SK-N-SH (cell line): ENCODE results near the gene AKAP12. TPM values are rescaled to one million over a fixed set of nuclear protein-coding genes. Genes with fewer than 3 reads are reported as not detected.
"Not testable (repeated sequence)": the region's sequence is repeated elsewhere in the genome, so short reads cannot be mapped to it uniquely, and the experiment has no call there.

ENCODE experiments used
- CTCF ChIA-PET: fragments of 300-600, 350-600 bp; formaldehyde crosslinking; extraction: SDS; loops from one replicate; lab custom pipeline; 2021; lab: Yijun Ruan, JAX
- POLR2A ChIA-PET: fragments of 350-600 bp; sonication (Branson Sonifier 250); formaldehyde crosslinking; extraction: SDS; loops from one replicate; lab custom pipeline; 2020; ENCODE audit warnings: antibody characterized with exemption, inconsistent platforms; lab: Yijun Ruan, JAX
- DNase-seq: peaks from one replicate; pipeline ENCODE4 v3.0.0; 2012
- H2AFZ ChIP-seq: fragments of 200-600 bp; sonication (generic); 2 replicates; pipeline ENCODE4 v1.8.1; 2016; ENCODE audit warnings: antibody characterized with exemption, mild to moderate bottlenecking, low read depth
- H3F3A ChIP-seq: fragments of 200-600 bp; sonication (generic); replicated peaks from 2 replicates; pipeline ENCODE3; 2016; ENCODE audit warnings: antibody characterized with exemption, mild to moderate bottlenecking; ENCODE audit not compliant: insufficient read depth
- H3K27ac ChIP-seq, 2 experiments: fragments of 200-500 bp in 1 of 2; fragments of 200-600 bp in 1 of 2; sonication (Bioruptor generic) in 1 of 2; sonication (generic), shearing (Covaris generic) in 1 of 2; 2 replicates each; pipeline versions ENCODE4 v1.5.1 to v1.6.1; 2014 to 2016; ENCODE audit warnings: low read depth in 2 of 2, inconsistent platforms in 1 of 2, low read length in 1 of 2, mild to moderate bottlenecking in 1 of 2, mixed read lengths in 1 of 2
- H3K27me3 ChIP-seq: fragments of 200-600 bp; sonication (generic), shearing (Covaris generic); 2 replicates; pipeline ENCODE4 v1.6.1; 2016; ENCODE audit warnings: mixed run types; ENCODE audit not compliant: insufficient read depth
- H3K36me3 ChIP-seq, 2 experiments: fragments of 200-500 bp in 1 of 2; fragments of 200-600 bp in 1 of 2; sonication (Bioruptor generic) in 1 of 2; sonication (generic) in 1 of 2; replicated peaks in 1 of 2; 2 replicates each; pipeline versions ENCODE3 to v1.5.1; 2014 to 2016; ENCODE audit warnings: low read length in 1 of 2, mild to moderate bottlenecking in 1 of 2; ENCODE audit not compliant: insufficient read depth in 2 of 2, control insufficient read depth in 1 of 2
- H3K4me1 ChIP-seq, 2 experiments: fragments of 200-500 bp in 1 of 2; fragments of 200-600 bp in 1 of 2; sonication (Bioruptor generic) in 1 of 2; sonication (generic), shearing (Covaris generic) in 1 of 2; 2 replicates each; pipeline versions ENCODE4 v1.5.1 to v1.6.1; 2014 to 2016; ENCODE audit warnings: low read depth in 1 of 2, low read length in 1 of 2, mixed run types in 1 of 2; ENCODE audit not compliant: insufficient read depth in 2 of 2, control insufficient read depth in 1 of 2
- H3K4me2 ChIP-seq: fragments of 200-600 bp; sonication (generic), shearing (Covaris generic); 2 replicates; pipeline ENCODE4 v1.6.1; 2017; ENCODE audit warnings: mixed run types
- H3K4me3 ChIP-seq, 2 experiments: fragments of 200-500 bp in 1 of 2; fragments of 200-600 bp in 1 of 2; sonication (Bioruptor generic) in 1 of 2; sonication (generic), shearing (Covaris generic) in 1 of 2; 2 replicates each; pipeline versions ENCODE4 v1.5.1 to v1.8.1; 2014 to 2016; ENCODE audit warnings: low read depth in 2 of 2, inconsistent platforms in 1 of 2, low read length in 1 of 2, mild to moderate bottlenecking in 1 of 2, mixed read lengths in 1 of 2, moderate library complexity in 1 of 2
- H3K79me2 ChIP-seq: fragments of 200-600 bp; sonication (generic); 2 replicates; pipeline ENCODE4 v1.8.1; 2017; ENCODE audit warnings: mild to moderate bottlenecking; ENCODE audit not compliant: insufficient read depth
- H3K9ac ChIP-seq: fragments of 200-600 bp; sonication (generic); 2 replicates; pipeline ENCODE4 v1.6.1; 2017; ENCODE audit warnings: mixed run types
- H3K9me2 ChIP-seq: fragments of 200-600 bp; sonication (generic); 2 replicates; pipeline ENCODE4 v1.6.1; 2017; ENCODE audit warnings: mixed run types
- H3K9me3 ChIP-seq: fragments of 200-600 bp; sonication (generic); 2 replicates; pipeline ENCODE4 v1.6.1; 2017; ENCODE audit warnings: mixed run types, mild to moderate bottlenecking, moderate library complexity
- H4K20me1 ChIP-seq: fragments of 200-600 bp; sonication (generic); 2 replicates; pipeline ENCODE4 v1.6.1; 2017; ENCODE audit warnings: mild to moderate bottlenecking, mixed run types; ENCODE audit not compliant: insufficient read depth
- CHD2 ChIP-seq: fragments of 150-350 bp; IDR thresholded peaks from 2 replicates; pipeline ENCODE4 v1.6.1; 2018; ENCODE audit warnings: low read length; ENCODE audit not compliant: partially characterized antibody
- EP300 ChIP-seq, 2 experiments: IDR thresholded peaks; 2 replicates each; pipeline versions ENCODE4 v1.4.0 to v1.6.1; 2012; ENCODE audit warnings: borderline replicate concordance in 1 of 2, low read depth in 1 of 2, low read length in 1 of 2
- JUND ChIP-seq: IDR thresholded peaks from 2 replicates; pipeline ENCODE4 v1.4.0; 2012
- PBX3 ChIP-seq: IDR thresholded peaks from 2 replicates; pipeline ENCODE4; 2012
- RCOR1 ChIP-seq: fragments of 150-350 bp; IDR thresholded peaks from 2 replicates; pipeline ENCODE4 v1.6.1; 2017; ENCODE audit warnings: antibody characterized with exemption, low read length
- TEAD4 ChIP-seq: IDR thresholded peaks from 2 replicates; pipeline ENCODE4 v1.4.0; 2012; ENCODE audit warnings: mild to moderate bottlenecking, borderline replicate concordance; ENCODE audit not compliant: insufficient read depth
- YY1 ChIP-seq: IDR thresholded peaks from 2 replicates; pipeline ENCODE4 v1.4.0; 2012; ENCODE audit warnings: low read depth, mild to moderate bottlenecking
- WGBS: methylation state at CpG from one replicate; pipeline ENCODE4 v1.1.6; 2017; ENCODE audit warnings: low lambda C conversion rate; 5-methylcytosine and 5-hydroxymethylcytosine counted together
- polyA plus RNA-seq, 3 experiments: library from polyadenylated mRNA; depleted of rRNA; stranded (reverse); fragments of >200 nt; gene quantifications; 2 replicates each; pipeline ENCODE4 v1.2.3, GENCODE V29; 2012

Gene AKAP12
- polyA plus RNA-seq, 1 of the 3 experiments (the other 2 are of a cell fraction): 46.5 TPM

GRCh38 chr6:151352410-151353396 is 112.9 kb downstream of the AKAP12 start:
- Histone ChIP-seq H3K27ac (no peak overlapping the region), H3K4me1 (no peaks in the 10 kb centered on the region), H3K27me3 (no peaks in the 10 kb centered on the region), H3K9me3 (no peaks in the 10 kb centered on the region), H2AFZ (no peak overlapping the region), H3K9me2 (no peaks in the 10 kb centered on the region), H3K4me2 (no peak overlapping the region), H3K4me3 (no peak overlapping the region), H3K36me3 (peaks cover 19 to 26% of the 10 kb centered on the region in 2 experiments), H4K20me1 (no peaks in the 10 kb centered on the region)
- DNase-seq: no peak
- POLR2A ChIA-PET: no interaction called here
- 92% methylated on average over 19 of the region's 19 CpGs for WGBS
- TF ChIP-seq JUND (no peak), EP300 (IDR thresholded peaks at IDR 0.05; ENCODE audit: borderline replicate concordance in 1 of 2, low read depth in 1 of 2, low read length in 1 of 2) (no peak), PBX3 (no peak), RCOR1 (no peak), CHD2 (no peak), TEAD4 (no peak)
- TF ChIP-seq, all 33 proteins: peak for 0
- Histone ChIP-seq H3F3A (peaks cover 7% of the 10 kb centered on the region), H3K9ac (no peak overlapping the region), H3K79me2 (peaks cover 6% of the 10 kb centered on the region; the same call in 1 of the 2 replicates)
- CTCF ChIA-PET: interaction anchor here (0.6 to 1.6 kb wide), 5 partner anchors 16 to 137 kb away, joined by 3 to 4 read pairs (median 3); no protein-coding TSS in a partner anchor

GRCh38 chr6:151353795-151354194 is 114.0 kb downstream of the AKAP12 start:
- H3K9me3 ChIP-seq: no peaks in the 10 kb centered on the region
- H3K27me3 ChIP-seq: no peaks in the 10 kb centered on the region
- no peaks in the 10 kb centered on the region for H4K20me1 ChIP-seq
- TF ChIP-seq YY1: no peak
- TF ChIP-seq EP300 (IDR thresholded peaks at IDR 0.05; ENCODE audit: borderline replicate concordance in 1 of 2, low read depth in 1 of 2, low read length in 1 of 2): no peak
- TF ChIP-seq, all 33 proteins: peak for 0
- no peaks in the 10 kb centered on the region for H3K4me1 ChIP-seq
- H2AFZ ChIP-seq: no peak overlapping the region
- H3K27ac ChIP-seq: no peak overlapping the region
- peaks cover 13% of the 10 kb centered on the region for H3F3A ChIP-seq
- H3K9ac ChIP-seq: no peak overlapping the region
- ChIA-PET POLR2A (no interaction called here), CTCF (interaction anchor here (0.6 to 1.6 kb wide), 5 partner anchors 18 to 462 kb away, joined by 3 to 4 read pairs (median 3); no protein-coding TSS in a partner anchor)
- peaks cover 22 to 24% of the 10 kb centered on the region in 2 experiments for H3K36me3 ChIP-seq
- H3K79me2 ChIP-seq: peaks cover 6% of the 10 kb centered on the region; the same call in 1 of the 2 replicates
- H3K4me3 ChIP-seq: no peak overlapping the region
- WGBS: 94% methylated on average over 10 of the region's 10 CpGs
- H3K4me2 ChIP-seq: no peak overlapping the region
- no peaks in the 10 kb centered on the region for H3K9me2 ChIP-seq
- no peak for DNase-seq

- H3K27me3 ChIP-seq, H3K9me2 ChIP-seq, DNase-seq, H3K9ac ChIP-seq, H3K4me3 ChIP-seq, H4K20me1 ChIP-seq, H3K4me1 ChIP-seq, H2AFZ ChIP-seq, H3K4me2 ChIP-seq, H3K79me2 ChIP-seq, H3K27ac ChIP-seq, H3K9me3 ChIP-seq: not testable (repeated sequence)
- ChIA-PET CTCF (interaction anchor here (0.9 to 1.2 kb wide), 2 partner anchors 33 to 542 kb away, joined by 3 to 4 read pairs; no protein-coding TSS in a partner anchor), POLR2A (interaction anchor here (0.7 to 1.3 kb wide), 2 partner anchors 34 to 281 kb away, joined by 3 read pairs; no protein-coding TSS in a partner anchor)
- H3K36me3 ChIP-seq: peaks cover 14 to 27% of the 10 kb centered on the region in 2 experiments
- WGBS: 94% methylated on average over 6 of the region's 6 CpGs
- H3F3A ChIP-seq: peaks cover 13% of the 10 kb centered on the region
These were observed 117.2 kb downstream of the AKAP12 start for GRCh38 chr6:151356983-151357382.
